SK-N-SH treated with all-trans-retinoic acid at 6 μM for 48 hours (cell line): ENCODE results near the gene MAP7.

Experiments
- BACH2 ChIP-seq: fragments of 250-450 bp; sonication (Bioruptor Pico); IDR thresholded peaks from 2 replicates; pipeline ENCODE4 v1.9.0; 2021; ENCODE audit warnings: mild to moderate bottlenecking, borderline replicate concordance
- ISL1 ChIP-seq: fragments of 250-450 bp; sonication (Bioruptor Pico); IDR thresholded peaks from 2 replicates; pipeline ENCODE4 v2.1.2; 2022; ENCODE audit warnings: mild to moderate bottlenecking, moderate library complexity
- OSR1 ChIP-seq: fragments of 250-450 bp; sonication (Bioruptor Pico); IDR thresholded peaks from 2 replicates; pipeline ENCODE4 v1.8.0; 2022; ENCODE audit warnings: moderate library complexity, mild to moderate bottlenecking, inconsistent platforms
- PATZ1 ChIP-seq: fragments of 250-450 bp; sonication (Bioruptor Pico); IDR thresholded peaks from 2 replicates; pipeline ENCODE4 v1.8.0; 2020; ENCODE audit warnings: mild to moderate bottlenecking, moderate library complexity, borderline replicate concordance
- RARB ChIP-seq: fragments of 250-450 bp; sonication (Bioruptor Pico); IDR thresholded peaks from 2 replicates; pipeline ENCODE4 v1.8.0; 2021; ENCODE audit warnings: mild to moderate bottlenecking, moderate library complexity
- SNAI2 ChIP-seq: fragments of 250-450 bp; sonication (Bioruptor Pico); IDR thresholded peaks from 2 replicates; pipeline ENCODE4 v1.5.0; 2020; ENCODE audit warnings: mild to moderate bottlenecking, moderate library complexity
- ZNF565 ChIP-seq: fragments of 450-650 bp; formaldehyde crosslinking; conservative IDR thresholded peaks from 2 replicates; pipeline ENCODE4 v1.5.0; 2020; ENCODE audit warnings: low read depth, mild to moderate bottlenecking, moderate library complexity

DNA sequence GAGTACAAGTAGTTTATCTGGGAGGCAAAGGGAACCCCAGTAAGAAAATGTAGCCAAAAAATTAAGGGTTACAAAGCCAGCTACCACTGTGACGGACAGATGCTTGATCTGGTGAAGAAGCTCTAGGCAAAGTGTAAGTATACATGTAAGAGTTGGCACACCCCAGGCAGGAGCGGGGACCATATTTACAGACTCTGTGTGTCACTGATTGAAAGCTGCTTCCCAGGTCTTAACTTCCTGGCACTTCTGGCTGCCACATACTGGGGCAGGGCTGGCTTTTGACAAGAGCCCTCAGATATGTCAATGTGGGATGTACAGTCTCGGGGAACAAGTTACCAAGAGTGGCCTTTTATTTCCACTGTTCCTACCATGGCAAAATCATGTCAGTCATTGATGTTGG lies 212.6 kb downstream of the MAP7 start:
- TF ChIP-seq PATZ1 (CRISPR knock-in tag) (no peak), BACH2 (CRISPR knock-in tag) (no peak), RARB (CRISPR knock-in tag) (no peak), ISL1 (CRISPR knock-in tag) (no peak), OSR1 (no peak), ZNF565 (CRISPR knock-in tag) (no peak), SNAI2 (CRISPR knock-in tag) (no peak)
